NCI-H2107 (cell line): ENCODE measurements around the gene SKAP2.
"Not testable (repeated sequence)": the region's sequence is repeated elsewhere in the genome, so short reads cannot be mapped to it uniquely, and the experiment has no call there.

Experiments used
- DNase-seq: peaks from one replicate; lab custom pipeline; 2025; lab: John Stamatoyannopoulos, UW

SKAP2 gene

DNA sequence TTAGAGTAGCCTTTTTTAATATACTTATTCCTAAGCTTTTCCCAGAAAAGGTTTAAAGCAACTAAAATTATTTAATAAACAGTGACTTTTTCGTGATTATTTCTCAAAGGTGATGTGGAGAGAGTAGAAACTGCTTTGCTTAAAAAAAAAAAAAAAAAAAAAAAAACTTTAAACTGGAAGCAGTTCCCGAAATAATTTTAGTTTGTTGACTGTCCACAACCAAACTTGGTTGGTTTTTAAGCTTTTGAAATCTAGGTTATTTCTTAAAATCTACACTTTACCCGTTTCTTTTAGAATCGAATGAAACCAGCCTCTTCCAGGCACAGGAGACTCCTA, 7.3 kb downstream of the SKAP2 start:
- DNase-seq = no peak

DNA sequence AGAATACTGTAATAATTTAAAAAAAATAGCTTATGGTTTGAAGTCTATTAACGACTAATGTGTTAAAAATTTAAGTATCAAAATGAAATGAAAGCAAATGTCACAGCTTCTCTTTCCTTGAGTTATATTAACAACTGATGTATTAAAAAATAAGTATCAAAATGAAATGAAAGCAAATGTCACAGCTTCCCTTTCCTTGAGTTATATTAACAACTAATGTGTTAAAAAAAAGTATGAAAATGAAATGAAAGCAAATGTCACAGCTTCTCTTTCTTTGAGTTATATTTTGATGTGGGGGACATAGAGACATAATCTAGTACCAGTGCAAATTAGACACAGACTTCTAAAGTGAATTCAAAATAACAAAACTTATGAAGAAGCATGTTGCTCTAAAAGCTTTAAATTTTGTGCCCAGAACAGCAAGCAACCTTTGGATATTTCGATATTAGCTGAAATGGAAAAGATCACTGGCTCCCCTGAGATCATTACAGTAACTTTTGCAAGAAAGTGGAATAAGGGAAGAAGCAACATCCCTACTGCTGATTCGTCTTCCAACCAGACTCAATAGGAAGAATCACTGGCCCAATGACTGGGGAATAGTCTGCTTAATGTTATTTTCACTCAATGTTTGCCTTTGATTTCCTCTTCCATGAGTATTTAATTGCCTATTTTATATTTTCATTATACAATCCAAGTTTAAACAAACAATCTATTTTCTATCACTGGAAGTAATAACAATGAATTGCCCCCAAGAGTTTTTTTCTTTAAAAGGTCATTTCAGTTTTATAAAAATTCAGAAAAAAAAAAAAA, 8.0 kb downstream of the SKAP2 start:
- no peak for DNase-seq

DNA sequence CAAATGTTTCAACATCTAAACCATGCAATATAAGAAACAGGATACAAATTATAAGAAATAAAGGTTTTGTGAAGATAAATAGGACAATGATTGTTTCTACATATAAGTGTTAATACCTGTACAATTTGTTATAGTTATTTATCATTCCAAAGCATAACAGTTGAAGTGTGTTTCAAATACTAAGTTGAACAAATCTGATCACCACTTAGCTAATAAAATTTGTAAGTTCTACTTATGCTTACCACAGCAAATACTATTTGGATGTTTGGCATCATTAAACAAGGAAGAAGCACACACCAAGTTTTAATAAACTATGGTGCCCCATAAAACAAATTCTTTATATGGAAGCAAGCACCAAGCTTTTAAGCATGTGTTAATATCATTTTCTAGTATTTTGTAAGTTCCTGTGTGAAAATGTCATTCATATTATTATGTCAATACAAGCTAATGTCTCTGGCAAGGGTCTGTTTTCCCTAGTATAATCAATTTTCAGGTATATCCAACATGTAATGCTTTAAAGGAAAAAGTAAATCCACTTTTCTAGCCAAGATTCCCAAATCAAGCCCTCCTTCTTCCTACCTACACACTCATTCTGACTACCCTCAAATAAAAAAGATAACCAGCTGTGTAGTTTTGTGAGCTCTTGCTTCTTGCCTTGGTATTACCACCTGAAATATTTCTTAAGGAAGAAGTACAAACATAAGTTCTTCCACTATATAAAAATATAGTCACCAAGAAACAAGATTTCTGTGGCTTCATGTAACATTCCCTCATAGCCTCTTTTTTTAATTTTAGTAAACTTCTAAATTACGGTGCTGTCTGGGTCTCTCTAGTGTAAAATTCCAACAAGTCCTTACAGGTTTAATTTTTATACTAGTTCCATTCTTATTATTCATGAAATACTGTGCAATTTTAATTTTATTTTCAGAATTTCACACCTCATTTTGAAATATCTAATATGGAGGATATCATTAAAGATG, 9.2 kb downstream of the SKAP2 start:
- no peak for DNase-seq

DNA sequence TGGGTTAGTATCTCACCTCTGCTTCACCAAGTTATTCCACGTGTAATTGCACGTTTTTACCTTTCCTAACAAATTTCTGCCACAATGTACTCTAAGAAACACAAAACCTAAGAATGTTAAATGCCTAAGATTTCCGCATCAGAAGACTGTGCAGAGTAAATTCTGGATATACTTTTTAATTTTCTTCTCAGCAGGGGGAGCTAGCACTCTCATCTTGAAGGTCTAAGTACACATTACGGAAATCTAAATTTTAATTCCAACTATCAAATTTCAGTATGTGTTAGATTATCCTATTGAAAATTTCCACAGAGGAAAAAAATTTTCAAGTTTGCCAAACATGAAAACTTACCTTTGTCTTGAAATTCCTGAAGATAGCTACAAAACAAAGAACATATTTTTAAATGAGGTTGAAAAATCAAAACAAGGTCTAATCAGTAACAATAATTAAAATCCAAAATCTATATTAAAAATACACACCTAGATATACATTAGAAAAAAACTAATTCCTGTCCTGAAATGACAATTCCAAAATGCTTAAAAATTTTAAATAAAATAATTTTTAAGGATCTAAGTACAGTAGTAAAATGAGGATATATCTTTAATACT, 10.5 kb downstream of the SKAP2 start:
- no peak for DNase-seq

DNA sequence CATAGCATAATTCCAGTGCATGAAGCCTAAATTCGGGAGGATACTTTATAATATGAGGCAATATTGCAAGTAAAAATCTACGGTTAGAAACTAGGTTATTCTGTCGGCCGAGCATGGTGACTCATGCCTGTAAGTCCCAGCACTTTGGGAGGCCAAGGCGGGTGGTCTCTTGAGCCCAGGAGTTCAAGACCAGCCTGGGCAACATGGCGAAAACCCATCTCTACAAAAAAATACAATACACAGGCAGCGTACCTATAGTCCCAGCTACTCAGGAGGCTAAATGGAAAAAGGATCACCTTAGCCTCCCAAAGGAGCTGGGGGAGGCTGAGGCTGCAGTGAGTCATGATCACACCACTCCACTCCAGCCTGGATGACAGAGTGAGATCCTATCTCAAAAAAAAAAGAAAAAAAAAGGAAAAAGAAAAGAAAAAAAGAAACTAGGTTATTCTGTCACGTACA, 14.2 kb downstream of the SKAP2 start:
- no peak for DNase-seq

DNA sequence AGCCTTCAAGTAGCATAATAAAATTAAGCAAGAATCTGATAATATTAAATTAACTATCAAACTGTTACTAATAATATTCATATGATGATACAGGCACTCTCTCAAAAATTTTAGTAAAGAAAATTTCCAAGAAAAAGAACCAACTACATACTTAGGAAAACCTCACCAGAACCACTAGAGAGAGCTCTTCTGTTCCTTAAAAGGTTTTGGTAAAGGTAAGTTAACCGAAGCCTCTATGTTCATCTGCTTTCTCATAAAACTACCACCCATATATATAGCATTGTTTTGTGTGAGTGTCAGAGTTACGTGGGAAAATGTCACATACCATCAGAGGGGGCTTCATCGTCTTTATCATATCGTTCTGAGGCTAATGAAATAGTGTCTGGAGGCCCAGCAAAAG, 20.7 kb downstream of the SKAP2 start:
- DNase-seq = no peak

DNA sequence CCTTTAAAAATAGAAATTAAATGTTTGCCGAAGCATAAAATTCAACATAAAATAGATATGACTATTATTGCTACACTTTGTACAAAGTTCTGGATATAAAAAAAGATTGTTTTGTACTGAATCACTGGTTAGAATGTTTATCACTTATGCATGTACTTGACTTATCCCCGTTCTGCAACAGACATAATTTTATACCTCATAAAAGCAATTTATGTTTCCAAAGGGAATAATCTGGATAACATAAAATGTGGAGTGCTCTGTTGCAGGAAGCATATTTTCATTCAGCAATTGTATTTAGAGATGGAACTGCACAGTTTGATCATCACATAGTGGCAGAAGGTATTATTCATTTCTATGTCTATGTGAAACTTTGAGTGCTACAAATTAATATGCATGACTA, 21.5 kb downstream of the SKAP2 start:
- no peak for DNase-seq

DNA sequence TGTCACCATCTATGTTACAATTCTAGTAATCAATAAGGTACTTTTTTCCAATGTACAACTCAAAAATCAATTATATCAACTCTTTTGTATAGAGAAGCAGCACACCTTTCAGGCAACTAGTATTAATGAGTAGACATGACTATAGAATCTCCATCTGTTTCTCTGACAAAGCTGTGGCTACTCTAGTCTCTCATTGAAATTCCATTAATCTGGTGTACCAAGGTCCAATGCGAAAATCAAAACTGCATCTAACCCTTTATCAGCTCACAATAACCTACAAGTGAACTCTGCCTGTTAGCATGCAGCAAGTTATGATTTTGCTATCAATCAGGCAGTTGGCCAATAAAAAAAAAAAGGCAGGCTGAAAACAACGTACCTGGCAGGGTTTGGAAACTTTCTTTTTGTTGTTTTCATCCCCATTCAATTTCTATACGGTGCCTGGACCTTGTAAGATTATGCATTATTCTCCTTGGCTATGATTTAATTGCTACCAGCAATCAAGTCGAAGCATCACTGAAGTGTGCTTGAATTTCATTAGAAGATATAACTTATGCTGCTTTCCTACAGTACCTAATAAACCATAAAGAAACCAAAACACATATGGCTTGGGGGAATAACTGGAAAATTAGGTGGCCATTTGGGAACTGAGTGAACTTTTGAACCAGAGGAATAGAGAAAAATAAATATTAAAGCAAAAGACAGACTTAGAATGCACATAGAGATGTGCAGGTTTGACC, 23.2 kb downstream of the SKAP2 start:
- DNase-seq = no peak

DNA sequence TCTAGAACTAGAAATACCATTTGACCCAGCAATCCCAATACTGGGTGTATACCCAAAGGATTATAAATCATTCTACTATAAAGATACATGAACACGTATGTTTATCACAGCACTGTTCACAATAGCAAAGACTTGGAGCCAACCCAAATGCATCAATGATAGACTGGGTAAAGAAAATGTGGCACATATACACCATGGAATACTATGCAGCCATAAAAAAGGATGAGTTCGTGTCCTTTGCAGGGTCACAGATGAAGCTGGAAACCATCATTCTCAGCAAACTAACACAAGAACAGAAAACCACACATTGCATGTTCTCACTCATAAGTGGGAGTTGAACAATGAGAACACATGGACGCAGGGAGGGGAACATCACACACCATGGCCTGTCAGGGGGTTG, 27.6 kb downstream of the SKAP2 start:
- not testable (repeated sequence) for DNase-seq

DNA sequence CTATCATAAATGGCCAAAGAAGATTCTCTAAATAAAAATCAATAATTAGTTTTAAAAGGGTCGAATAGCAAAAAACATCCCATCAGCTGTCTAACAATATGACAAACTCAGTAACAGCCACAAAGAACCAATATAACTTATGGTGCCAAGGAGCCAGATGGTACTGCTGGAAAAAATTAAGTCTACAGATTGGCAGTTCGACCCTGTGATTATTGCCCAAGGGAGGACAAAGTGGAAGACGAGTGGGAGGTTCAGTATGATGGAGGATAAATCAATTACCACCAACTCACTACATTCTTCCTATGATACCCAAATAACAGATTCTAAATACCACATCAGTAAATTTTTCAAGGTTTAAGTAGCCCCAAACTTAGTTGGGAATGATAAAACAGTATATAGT, 49.0 kb downstream of the SKAP2 start:
- no peak for DNase-seq

DNA sequence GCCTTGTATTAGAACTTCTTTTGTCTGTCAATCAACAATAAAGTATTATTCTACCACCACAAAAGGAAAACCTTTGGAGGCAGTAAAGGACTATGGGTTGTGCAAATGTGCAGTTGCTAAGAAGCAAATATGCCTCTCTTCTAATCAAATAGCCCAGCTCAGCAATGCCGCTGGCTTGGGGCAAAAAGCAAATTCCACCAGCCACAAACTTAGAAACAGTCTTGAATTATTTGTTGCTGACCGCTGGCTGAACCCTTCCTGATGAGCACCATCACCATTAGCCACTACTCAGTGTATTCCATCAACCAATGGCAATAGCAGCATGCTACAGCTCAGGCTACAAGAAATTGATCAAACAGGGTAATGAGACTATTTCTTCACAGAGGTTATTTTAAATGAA, 51.0 kb downstream of the SKAP2 start:
- no peak for DNase-seq

DNA sequence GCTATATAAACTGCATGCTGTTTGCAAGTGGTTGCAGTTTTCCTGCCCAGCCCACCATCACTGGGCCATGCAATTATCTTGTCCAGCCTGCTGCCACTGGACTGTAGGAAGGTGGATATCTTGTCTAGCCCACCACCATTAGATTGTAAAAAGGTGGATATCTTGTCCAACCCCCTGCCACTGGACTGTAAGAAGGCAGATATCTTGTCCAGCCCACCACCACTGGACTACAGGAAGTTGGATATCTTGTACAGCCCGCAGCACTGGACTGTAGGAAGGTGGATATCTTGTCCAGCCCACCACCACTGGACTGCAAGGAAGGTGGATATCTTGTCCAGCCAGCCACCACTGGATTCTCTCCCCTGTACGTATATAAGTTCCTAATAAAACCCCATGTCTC, 69.8 kb downstream of the SKAP2 start:
- DNase-seq = no peak

DNA sequence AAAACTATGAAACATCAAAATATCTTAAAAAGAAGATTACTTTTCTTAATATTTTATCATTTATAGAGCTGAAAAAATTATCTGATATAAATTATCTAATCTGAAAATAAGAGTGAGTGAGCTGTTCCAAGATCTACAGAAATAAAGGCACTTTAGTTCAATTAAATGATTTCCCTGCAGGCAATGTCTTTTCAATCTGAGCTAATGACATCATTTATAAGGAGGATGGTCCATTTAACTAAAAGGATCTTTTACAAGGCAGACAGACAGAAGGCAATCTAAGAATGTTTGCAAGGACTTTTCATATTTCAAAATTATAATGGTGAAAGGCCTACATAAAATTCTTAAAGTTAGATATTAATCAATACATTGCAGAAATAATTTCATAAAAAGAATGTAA, 71.8 kb downstream of the SKAP2 start:
- DNase-seq = no peak

DNA sequence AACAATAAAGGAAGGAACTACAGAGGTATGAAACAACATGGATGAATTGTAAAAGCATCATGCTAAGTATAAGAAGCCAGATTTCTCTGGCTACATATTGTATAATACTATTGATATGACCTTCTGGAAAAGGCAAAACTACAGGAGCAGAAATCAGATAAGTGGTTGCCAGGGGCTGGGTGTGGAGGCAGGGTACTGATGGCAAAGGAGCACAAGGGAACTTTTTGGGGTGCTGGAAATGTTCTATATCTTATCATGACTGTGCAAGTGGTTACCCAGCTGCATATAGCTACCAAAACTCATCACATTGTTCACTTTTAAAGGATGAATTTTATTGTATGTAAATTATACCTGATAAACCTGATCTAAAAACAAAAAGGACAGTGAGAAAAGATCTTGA, 72.4 kb downstream of the SKAP2 start:
- DNase-seq = no peak

DNA sequence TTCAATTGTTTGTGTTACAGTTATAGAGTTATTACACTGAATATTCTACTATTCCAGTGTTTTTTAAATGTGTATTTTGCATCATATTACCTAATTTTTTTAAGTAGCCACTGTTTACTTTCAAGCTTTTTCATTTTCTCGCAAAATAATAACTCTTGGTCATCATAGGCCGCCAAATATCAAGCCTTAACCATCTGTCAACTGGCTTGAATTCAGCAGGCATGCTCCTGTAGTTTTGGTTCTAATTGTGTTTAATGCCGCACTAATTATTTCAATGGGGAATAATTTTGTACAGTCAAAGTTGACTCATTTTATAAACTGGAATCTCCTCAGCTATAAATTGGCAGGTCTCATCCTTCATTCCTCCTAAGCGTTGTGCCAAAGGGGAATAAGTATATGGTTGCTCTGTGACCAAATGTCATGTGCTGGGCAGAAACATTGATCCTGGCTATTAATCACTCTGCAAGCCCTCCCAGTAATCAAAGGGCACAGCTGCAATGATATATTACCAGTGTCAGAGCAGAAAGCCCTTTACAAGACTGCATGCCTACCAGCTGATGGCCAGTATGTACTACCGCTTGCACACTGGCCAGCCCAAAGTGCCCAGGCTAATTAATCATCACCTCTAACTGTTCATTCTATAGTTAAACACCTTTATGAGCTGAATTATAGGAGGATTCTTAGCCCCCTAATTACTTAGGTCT, 74.8 kb downstream of the SKAP2 start:
- DNase-seq = no peak

DNA sequence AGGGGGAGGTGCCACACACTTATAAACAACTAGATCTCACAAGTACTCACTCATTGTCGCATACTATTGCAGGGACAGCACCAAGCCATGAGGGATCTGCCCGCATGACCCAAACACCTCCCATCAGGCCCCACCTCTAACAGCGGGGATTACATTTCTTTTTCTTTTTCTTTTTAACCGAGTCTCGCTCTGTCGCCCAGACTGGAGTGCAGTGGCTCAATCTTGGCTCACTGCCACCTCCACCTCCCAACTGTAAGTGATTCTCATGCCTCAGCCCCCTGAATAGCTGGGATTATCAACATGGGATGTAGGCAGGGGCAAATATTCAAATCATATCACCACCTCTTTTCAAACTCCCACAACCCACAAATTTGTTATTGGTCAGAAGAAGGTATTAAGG, 76.7 kb downstream of the SKAP2 start:
- no peak for DNase-seq

DNA sequence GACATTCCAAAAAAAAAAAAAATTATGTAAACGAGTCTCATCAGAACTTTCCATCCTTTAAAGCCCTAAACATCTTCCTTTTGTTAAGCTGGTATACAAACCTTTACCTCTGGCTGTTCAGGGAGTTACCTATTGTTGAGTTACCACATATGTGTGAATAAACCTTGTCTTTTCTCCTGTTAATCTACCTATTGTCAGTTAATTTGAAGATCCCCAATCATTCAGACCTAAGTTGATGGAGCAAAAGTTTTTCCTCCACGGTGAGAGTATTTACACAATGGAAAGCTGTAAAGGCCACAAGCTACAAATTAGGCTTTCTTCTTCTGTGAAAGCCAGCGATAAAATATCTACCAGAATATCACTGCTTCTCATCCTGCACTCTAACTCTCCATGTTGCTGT, 80.3 kb downstream of the SKAP2 start:
- no peak for DNase-seq

DNA sequence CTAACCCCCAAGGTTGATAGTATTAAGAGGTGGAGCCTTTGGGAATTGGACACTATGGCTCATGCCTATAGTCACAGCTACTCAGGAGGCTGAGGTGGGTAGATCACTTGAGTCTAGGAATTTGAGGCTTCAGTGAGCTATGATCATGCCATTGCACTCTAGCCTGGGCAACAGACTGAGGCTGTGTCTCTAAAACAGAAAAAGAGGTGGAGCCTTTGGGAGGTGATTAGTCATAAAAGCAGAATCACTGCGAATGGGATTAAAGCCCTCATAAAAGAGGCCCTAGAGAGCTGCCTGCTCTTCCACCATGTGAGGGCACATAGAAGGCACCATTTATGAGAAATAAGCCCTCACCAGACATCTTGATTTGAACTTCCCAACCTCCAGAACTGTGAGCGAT, 81.9 kb downstream of the SKAP2 start:
- DNase-seq = no peak

DNA sequence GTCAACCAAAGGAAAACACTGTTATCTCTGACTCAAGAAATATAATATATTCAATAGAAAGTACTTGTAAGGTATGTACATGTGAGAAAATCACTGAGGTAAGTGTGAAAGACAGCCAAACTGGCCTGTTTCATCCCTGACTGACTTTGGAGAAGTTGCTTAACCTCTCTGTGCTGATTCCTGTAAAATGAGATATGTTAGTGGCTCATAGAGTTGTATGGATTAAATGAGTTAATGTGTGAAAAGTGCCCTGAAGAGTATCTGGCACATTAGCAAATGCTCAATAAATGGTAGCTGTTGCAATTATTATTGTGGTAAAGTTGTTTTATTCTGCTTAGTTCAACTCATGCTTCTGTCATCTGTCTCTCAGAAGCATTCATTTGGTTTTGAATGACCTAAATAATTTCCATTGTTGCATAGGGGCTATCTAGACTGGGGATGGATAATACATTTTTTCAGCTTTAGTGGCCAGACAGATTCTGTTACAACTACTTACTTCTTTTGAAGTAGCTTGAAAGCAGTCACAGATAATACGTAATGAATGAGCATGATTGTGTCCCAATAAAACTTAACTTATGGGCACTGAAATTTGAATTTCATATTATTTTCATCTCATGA, 84.3 kb downstream of the SKAP2 start:
- no peak for DNase-seq

DNA sequence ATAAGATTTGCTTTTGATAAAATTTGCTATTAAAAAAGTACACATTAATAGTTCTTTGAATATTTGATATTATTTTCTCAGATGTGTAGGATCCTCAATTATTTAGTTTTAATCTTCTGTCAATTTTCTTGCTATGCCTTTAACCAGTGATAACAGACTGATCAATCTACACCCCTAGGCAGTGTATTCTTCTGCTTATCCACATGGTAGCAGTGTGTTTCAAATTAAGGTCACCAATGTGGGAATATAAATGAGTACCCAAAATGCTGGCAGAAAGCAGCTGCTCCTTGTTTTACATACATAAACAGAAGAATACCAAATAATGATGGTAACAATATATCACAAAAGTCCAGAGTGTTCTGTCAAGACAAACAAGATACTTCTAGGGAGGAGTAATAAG, 87.0 kb downstream of the SKAP2 start:
- DNase-seq = no peak

DNA sequence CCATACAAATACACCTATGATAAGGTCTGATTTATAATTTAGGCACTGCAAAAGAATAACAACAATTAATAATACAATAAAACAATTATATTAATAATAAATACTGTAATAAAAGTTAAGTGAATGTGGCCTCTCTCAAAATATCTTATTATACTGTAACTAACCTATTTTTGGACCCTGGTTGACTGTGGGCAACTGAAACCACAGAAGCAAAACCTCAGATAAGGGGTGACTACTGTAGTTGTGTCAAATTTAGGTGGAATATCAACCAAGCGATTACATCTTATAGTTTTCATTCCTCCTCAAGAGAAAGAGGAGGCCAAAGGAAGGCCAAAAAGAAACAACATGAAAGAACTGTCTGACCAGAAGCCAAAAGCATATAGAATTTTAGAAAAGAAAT, 103.9 kb downstream of the SKAP2 start:
- DNase-seq = no peak
